Embryonic facial prominence (tissue), 1 donor: ENCODE measurements around the gene SLC6A9.

Experiments used
- DNase-seq: peaks from one replicate; pipeline ENCODE4 v3.0.0-alpha.2; 2016; ENCODE audit errors: extremely low spot score

SLC6A9 gene

DNA sequence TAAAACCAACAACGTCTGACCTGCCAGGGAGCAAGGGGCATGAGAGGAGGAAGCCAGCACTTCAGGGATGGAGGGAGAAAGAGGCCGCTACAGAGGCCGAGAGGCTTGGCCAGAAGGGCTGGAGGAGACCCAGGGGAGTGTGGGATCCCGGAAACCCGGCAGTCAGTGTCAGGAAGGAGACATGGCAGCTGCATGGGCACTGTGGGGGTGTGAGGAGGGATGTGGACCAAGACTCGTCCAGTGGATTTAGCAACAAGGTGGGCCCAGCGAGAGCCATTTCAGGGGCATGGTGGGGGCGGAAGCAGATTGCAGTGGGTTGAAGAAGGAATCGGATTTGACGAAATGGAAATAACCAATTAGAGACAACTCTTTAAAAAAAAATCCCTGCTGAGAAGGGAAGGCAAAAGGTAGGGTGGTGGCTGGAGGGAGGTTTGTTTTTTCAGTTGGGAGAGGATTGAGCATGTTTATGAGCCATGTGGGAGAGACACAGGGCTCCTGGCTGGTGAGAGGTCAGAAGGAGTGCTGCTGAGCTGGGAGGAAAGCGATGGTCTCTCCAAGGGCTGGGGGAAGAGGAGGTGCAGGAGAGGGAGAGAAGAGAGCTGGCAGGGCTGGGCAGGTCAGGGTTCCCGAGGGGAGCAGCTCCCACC is 47.9 kb downstream of the SLC6A9 start:
- DNase-seq: no peak

DNA sequence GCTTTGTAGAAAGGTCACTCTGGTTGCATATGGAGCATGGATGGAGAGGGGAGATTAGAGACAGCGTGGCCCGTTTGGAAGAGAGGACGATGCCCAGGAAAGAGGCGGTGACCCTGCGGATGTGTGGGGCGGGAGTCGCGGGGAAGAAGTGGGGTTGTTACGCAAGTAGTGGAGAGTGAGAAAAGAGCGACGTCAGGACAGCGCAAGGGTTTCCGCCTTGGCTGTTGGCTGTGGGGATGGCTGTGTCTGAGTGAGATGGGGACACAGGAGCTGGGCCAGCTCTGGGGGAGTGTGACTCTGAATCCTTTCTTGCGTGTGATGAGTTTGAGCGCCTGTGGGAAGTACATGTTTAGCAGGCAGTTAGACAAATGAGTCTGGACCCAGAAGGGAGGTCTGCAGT is 48.5 kb downstream of the SLC6A9 start:
- no peak for DNase-seq

DNA sequence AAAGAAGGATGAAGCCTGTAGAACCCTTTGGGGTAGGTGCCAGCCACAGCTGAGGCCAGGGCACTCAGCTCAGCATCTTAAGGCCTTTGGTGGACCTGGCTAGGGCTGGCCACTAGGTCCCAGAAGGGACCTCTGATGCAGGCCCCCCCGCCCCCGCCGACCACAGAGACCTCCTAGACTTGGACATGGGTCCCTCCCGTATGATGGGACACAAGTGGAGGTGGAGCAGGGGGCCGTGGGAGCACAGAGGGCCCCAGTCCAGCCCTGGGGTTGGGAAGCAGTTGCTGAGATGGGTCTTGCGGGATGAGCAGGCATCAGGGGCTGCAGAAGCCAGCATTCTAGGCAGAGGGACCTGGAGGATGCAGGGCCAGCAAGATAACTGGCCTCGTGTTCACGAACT is 49.0 kb downstream of the SLC6A9 start:
- no peak for DNase-seq

DNA sequence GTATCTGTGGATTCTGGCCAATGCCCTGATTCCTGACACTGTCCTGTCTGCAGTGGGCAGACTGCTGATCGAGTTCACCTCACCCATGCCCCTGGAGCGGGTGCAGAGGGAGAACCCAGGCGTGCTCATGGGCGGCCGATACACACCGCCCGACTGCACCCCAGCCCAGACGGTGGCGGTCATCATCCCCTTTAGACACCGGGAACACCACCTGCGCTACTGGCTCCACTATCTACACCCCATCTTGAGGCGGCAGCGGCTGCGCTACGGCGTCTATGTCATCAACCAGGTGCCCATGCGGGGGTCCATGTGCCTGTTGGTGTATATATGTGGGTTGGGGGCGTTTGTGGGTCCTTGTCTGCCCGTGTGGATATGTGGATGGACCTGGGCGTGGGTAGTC is 49.6 kb downstream of the SLC6A9 start:
- DNase-seq: no peak

DNA sequence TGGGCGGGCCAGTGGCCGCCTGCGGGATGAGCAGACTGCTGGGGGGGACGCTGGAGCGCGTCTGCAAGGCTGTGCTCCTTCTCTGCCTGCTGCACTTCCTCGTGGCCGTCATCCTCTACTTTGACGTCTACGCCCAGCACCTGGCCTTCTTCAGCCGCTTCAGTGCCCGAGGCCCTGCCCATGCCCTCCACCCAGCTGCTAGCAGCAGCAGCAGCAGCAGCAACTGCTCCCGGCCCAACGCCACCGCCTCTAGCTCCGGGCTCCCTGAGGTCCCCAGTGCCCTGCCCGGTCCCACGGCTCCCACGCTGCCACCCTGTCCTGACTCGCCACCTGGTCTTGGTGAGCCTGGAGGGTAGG is 50.1 kb downstream of the SLC6A9 start:
- no peak for DNase-seq

DNA sequence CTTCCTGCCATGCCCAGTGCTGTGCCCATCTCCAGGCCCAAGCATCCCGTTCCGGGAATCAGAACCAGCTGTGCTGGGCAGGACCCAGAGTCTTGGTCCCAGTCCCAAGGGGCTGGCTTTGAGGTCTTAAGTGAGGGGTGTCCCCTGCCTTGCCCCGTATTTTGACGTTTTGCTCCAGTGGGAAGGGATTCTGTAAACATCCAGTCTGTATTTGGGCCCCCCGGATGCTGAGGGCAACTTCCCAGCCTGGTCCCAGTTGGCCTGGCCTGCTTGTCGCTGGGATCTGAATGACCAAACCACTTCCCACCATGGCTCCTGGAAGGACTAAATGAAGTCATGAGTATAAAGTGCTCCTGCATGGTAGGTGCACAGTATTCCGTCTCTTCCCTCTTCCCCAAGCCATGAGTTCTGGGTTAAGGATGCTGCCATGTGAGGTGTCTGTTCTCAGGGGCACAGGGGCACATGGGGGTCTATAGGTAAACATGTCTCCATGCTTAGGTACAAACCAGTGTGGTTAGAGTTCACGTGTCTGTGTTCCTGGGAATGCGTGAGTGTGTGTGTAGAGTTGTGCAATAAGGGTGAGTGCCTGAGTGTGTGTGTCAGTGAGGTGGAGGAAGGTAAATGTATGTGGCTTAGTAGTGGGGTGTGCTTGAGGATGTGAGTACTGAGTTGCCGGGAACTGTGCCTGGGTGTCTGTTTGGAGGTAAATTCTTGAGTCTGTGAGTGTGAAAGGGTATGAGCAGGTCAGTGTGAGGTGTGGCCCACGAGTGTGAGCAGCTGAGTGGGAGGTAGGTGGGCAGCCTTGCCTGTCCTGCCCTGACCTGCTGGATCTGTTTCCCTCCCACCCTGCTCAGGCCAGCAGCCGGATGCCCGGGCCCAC is 50.8 kb downstream of the SLC6A9 start:
- no peak for DNase-seq

DNA sequence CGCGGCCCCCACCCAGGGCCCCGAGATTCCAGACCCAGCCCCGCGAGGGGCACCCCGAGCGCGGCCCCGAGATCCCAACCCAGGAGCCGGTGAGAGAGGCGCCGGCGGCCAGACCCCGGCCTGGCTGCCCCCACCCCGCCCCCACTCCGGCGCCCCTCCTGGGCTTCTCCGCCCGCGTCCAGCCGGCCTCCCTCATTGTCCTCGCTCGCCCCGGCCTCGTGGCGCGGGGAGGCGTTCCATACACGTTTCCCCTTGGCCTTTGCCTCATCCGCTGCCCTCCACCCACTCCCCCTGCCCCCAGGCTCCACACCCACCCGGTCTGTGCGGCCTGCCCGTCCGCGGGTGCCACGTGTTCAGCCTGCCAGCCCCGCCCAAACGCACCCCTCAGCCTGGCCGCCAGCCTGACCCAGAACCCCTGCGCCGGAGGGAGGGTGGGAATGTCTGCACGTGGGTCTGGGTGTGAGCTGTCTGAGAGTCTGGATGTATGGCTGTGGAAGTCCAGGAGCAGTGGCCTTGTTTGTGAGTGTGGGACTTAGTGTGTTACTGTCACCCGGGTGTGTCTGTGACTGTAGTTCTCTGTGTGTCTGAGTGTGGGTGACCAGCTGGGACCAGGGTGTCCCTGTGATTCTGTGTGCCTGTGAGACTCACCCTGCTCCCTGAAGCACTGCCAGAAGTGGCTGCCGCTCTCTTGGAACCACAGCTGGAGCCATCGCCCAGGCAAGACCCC is 51.6 kb downstream of the SLC6A9 start:
- DNase-seq: no peak

DNA sequence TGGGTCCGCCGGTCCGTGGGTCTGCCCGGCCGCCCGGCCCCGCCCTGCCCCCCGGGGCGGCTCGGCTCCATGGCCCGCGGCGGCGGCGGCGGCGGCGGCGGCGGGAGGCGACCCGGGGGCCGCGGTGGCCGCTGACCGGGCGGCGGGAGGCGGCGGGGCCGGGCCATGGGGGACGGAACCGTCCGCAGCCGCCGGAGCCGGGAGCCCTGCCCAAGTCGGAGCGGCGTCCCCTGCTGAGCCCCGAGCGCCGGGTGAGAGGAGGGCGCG is 52.1 kb downstream of the SLC6A9 start:
- DNase-seq: no peak

DNA sequence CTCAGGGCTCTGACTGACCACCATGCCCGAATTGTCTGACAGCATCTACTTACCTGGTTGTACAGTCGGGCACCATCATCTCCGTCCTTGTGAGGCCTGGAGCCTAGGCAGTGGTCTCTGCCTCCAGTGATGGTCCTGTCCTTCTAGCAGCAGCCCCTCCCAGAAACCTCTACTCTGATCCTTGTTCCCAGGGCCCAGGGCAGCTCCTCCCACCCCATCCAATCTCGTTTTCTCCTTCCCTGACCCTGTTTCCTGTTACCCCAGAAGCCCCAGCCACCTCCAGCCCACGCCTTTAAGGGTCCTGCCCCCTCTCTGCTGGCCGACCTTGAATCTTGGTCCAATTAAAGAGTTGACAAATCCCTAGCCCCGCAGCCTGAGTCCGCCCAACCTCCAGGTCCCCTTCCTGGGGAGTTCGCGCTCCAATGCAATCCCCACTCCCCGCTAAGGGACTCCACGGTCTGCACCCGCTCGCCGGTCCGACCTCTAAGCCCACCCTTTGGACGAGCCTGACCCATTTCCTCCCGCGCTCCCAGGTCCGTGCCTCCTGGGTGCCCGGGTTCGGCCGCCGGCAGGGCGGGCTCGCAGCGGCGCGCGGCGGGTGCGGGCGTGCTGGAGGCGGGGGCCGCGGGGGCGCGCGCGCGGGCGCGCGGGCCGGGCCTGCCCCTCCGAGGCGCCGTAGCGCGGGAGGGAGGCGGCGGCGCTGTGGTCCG is 52.6 kb downstream of the SLC6A9 start, which contains the start of gene B4GALT2:
B4GALT2 (plus strand) TSS at position 660 of the 710 bp plus-strand sequence. CDS start 1,951 bp downstream, outside the sequence.
- no peak for DNase-seq

DNA sequence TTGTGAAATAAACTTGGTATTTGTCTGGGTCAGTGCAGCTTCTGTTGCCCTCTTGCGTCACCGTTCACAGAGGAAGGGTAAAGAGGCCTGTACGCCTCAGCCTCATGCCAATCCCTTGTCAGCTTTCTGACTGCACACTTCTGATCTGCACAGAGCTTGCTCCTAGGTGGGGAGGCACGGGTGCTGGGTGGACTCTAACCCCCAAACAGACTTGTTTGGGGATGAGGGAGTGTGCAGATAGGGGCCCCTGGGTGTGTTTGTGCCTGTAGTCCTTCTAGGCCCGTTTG is 53.1 kb downstream of the SLC6A9 start:
- no peak for DNase-seq

DNA sequence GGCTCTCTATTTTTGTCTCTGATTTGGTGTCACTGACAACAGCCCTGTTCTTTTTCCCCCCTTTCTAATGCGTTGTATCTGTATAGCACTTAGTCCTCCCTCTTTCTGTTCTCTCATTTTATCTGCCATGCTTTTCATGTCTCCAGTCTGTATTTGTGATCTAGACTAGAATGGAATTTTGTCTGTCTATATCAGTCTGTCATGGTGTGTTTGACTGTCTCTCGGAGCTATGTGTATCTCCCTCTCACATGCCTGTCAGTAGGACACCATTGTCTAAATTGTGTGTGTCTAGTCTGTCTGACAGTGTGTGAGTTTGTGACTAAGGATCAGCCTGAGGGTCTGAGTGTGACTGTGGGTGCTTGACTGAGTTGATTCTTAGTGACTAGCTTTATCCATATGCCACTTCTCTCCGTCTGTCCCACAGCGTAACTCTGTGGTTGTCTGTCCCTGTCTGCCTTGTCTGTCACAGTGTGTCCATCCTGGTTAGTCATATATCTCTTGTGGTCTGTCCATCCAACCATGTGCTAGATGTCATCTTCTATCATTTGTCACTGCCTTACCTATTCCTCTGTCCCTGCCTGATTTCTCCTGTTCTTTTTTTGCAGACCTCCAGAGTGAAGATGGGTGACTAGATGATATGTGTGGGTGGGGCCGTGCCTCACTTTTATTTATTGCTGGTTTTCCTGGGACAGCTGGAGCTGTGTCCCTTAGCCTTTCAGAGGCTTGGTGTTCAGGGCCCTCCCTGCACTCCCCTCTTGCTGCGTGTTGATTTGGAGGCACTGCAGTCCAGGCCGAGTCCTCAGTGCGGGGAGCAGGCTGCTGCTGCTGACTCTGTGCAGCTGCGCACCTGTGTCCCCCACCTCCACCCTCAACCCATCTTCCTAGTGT is 53.6 kb downstream of the SLC6A9 start:
- DNase-seq: no peak

DNA sequence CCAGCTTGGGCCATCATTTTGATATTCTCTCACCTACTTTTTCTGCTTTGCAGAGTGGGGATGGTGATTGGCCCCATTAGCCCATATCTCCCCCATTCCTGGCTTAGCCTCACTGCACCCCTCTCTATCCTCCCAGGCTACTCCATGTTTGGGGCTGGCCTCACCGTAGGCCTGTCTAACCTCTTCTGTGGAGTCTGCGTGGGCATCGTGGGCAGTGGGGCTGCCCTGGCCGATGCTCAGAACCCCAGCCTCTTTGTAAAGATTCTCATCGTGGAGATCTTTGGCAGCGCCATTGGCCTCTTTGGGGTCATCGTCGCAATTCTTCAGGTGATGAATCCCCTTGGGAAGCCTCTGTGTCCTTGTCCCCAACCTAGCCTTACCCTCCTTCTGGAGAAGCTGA is 54.4 kb downstream of the SLC6A9 start:
- DNase-seq: no peak

DNA sequence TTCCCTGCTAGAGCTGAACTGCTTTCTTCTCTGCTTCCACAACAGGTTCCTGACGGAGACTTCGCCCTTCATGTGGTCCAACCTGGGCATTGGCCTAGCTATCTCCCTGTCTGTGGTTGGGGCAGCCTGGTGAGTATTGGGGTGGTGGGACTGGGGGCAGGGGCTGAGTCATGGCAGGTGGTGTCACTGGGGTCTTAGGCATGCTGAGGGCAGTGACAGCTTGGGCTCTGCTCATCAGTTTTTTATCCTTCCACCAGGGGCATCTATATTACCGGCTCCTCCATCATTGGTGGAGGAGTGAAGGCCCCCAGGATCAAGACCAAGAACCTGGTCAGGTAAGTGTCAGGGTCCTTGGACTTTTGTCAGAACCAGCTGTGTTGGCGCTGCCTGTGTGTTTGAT is 55.2 kb downstream of the SLC6A9 start:
- DNase-seq: no peak

DNA sequence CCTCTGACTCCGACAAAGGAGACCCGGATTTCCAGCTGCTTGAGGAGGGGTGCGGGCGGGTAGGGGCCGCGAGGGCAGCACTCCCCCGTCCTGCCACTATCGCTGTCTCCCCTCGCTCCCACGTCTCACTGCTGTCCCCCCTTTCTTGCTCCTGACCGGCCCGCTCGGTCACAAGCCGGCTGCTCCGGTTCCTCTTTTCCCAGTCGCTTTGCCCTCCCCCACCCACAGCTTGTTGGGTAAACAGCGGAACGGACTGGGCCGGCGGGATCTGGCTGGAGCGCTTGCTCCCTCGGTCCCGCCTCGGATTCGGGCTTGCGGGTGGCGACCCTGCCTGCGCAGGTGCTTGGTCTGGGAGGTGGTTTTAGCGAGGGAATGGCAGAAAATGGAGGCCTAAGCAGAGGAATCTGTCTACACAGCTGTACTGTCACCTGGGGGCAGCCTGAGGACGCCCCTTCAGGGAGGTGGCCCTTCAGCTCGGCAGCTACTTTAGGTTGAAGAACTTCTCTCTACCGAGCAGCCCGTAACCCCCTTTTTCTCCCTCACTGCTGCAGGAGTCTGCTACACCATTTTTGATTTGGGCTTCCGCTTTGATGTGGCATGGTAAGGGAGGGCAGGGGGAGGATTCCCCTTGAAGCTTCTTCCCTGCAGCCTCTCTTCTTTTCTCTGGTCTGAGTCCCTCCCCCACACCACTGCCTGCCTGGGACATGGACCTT is 55.9 kb downstream of the SLC6A9 start:
- DNase-seq: no peak

DNA sequence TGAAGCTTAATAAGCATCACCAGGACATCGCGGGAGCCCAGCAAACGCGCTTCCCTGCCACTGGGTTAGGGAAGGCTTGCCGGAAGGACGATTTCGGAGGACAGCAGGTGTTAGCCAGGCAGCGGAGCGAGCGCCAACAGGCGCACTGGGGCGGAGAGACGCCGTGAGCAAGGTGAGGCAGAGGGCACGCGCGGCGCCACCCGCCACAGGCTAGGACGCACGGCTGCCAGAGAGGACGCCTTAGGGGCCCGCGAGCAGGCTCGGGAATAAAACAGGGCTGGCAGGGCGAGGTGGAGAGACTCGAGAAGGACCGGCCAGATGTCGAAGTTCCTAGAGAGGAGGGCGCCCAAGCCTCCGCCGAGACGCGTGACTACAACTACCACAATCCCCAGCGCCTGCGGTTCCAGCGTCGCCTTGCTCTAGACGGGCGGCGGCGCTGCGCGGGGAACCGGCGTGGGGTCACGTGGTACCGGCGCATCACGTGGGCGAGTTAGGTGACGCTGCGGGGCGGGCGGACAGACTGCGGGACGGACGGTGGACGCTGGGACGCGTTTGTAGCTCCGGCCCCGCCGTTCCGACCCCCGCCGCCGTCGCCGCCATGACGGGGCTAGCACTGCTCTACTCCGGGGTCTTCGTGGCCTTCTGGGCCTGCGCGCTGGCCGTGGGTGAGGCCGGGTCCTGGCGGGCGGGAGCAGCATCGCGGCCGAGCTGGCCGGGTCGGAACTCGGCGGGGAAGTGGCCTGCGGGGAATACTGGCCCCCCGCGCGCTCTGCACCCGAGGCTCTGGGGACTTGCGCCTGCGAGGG is 56.6 kb downstream of the SLC6A9 start, which contains the start of gene ATP6V0B:
ATP6V0B (plus strand) TSS at position 518 of the 806 bp plus-strand sequence; CDS start at position 599, 81 bp downstream.
- DNase-seq: peak; percentile 85

DNA sequence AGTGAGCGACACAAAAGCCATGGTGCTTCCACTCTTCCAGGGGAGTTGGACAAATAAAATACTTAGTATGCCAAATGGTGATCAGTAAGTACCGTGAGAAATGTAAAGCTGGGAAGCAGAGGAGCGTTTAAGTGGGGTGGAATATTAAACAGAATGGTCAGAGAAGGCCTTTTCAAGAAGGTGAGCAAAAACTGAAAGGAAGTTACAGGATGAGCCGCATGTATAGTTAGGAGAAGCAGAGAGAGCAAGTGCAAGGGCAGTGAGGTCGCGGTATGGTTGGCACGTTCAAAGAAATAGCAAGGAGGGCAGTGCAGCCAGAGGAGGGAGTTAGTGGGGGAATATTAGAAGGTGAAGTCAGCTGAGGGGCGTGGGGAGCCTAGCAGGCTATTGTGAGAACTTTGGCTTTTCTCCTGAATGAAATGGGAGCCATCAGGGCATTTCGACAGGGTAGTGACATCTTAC is 57.2 kb downstream of the SLC6A9 start:
- DNase-seq: no peak

DNA sequence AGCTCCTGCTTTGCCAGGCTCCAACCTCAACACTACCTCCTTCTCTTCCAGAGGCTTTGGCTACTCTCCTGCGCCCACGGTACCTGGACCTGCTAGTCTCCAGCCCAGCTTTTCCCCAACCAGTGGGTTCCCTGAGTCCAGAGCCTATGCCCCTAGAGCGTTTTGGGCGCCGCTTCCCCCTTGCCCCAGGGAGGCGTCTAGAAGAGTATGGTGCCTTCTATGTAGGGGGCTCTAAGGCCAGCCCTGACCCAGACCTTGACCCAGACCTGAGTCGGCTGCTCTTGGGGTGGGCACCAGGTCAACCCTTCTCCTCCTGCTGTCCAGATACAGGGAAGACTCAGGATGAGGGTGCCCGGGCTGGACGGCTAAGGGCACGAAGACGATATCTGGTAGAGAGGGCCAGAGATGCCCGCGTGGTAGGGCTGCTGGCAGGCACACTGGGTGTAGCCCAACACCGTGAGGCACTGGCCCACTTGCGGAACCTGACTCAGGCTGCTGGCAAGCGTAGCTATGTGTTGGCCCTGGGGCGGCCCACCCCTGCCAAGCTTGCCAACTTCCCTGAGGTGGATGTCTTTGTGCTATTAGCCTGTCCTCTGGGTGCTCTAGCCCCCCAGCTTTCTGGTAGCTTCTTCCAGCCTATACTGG is 59.8 kb downstream of the SLC6A9 start:
- no peak for DNase-seq

DNA sequence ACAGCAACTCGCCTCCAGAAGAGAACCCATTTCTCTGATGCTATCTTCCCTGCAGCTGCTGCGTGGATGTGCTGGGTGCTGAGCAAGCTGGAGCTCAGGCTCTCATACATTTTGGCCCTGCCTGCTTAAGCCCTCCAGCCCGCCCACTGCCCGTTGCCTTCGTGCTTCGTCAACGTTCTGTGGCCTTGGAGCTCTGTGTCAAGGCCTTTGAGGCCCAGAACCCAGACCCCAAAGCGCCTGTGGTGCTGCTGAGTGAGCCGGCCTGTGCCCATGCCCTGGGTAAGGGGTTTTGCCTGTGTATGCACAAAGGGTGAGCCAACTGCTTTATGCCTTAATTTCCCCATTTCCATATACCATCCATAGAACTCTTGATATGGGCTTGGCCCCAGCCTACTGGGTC is 60.4 kb downstream of the SLC6A9 start:
- no peak for DNase-seq

DNA sequence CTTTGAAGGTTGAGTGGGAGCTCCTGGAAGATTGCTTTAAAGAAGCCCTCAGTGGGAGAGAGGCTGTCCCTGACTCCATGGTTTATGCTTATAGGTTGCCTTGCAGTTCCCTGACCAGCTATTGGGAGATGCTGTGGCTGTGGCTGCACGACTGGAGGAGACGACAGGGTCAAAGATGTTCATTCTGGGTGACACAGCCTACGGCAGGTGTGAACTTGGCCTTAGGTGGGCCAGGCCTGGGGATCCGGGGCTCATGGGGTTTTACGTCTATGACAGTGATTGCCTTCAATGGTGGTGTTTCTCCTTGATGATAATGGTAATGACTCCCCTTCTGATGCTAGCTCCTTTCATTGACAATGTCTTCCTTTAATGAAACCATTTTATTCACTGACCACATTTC is 60.8 kb downstream of the SLC6A9 start:
- DNase-seq: no peak
